VCaP (cell line): ENCODE results near the gene TDRD3.

ENCODE experiments used
- H3K27ac ChIP-seq: fragments of 450-650 bp; 2 replicates; pipeline ENCODE4 v1.5.1; 2017
- CTCF ChIP-seq: fragments of 450-650 bp; conservative IDR thresholded peaks from 2 replicates; pipeline ENCODE4 v1.5.1; 2017; ENCODE audit warnings: mild to moderate bottlenecking, moderate library complexity

The TDRD3 gene

GRCh38 chr13:60604058-60604457 is 207.0 kb downstream of the TDRD3 start:
- no peak overlapping the region for H3K27ac ChIP-seq
- no peak for TF ChIP-seq CTCF

- no peak overlapping the region for H3K27ac ChIP-seq
- no peak for TF ChIP-seq CTCF
Measured at GRCh38 chr13:60608954-60609353, 211.9 kb downstream of the TDRD3 start.

GRCh38 chr13:60611523-60611922 is 214.5 kb downstream of the TDRD3 start:
- H3K27ac ChIP-seq = no peak overlapping the region
- TF ChIP-seq CTCF = no peak

GRCh38 chr13:60612593-60612992 is 215.6 kb downstream of the TDRD3 start:
- TF ChIP-seq CTCF = no peak
- H3K27ac ChIP-seq = no peak overlapping the region

- no peak for TF ChIP-seq CTCF
- H3K27ac ChIP-seq = no peak overlapping the region
Measured at GRCh38 chr13:60613080-60613479, 216.1 kb downstream of the TDRD3 start.

GRCh38 chr13:60617991-60618733 is 221.1 kb downstream of the TDRD3 start:
- peak; percentile 85 for TF ChIP-seq CTCF
- H3K27ac ChIP-seq = no peak overlapping the region

- no peak overlapping the region for H3K27ac ChIP-seq
- no peak for TF ChIP-seq CTCF
Measured at GRCh38 chr13:60619461-60619860, 222.4 kb downstream of the TDRD3 start.
